Endothelial cell (in vitro differentiated cells): ENCODE data around the gene KDM1B. TPM values are rescaled to one million over a fixed set of nuclear protein-coding genes. Genes with fewer than 3 reads are reported as not detected.
"Not testable (repeated sequence)": the region's sequence is repeated elsewhere in the genome, so short reads cannot be mapped to it uniquely, and the experiment has no call there.

Experiments used
- DNase-seq: peaks from one replicate; pipeline ENCODE4 v3.0.0; 2021; ENCODE audit warnings: low spot score
- H3K27ac Mint-ChIP-seq: one replicate; pipeline ENCODE4 v1.8.0; 2021; ENCODE audit warnings: mixed read lengths, inconsistent platforms; ENCODE audit not compliant: unreplicated experiment
- H3K27me3 Mint-ChIP-seq: one replicate; pipeline ENCODE4 v1.8.0; 2021; ENCODE audit warnings: mild to moderate bottlenecking, moderate library complexity, mixed read lengths, inconsistent platforms; ENCODE audit not compliant: unreplicated experiment
- H3K36me3 Mint-ChIP-seq: one replicate; pipeline ENCODE4 v1.8.0; 2021; ENCODE audit warnings: mild to moderate bottlenecking, low read depth, mixed read lengths, inconsistent platforms; ENCODE audit not compliant: unreplicated experiment
- H3K4me1 Mint-ChIP-seq: one replicate; pipeline ENCODE4 v1.8.0; 2021; ENCODE audit warnings: mild to moderate bottlenecking, mixed read lengths, inconsistent platforms; ENCODE audit not compliant: unreplicated experiment
- H3K4me3 Mint-ChIP-seq: one replicate; pipeline ENCODE4 v1.8.0; 2021; ENCODE audit warnings: mild to moderate bottlenecking, mixed read lengths, inconsistent platforms; ENCODE audit not compliant: unreplicated experiment
- H3K9me3 Mint-ChIP-seq: one replicate; pipeline ENCODE4 v1.8.0; 2021; ENCODE audit warnings: mixed read lengths, inconsistent platforms; ENCODE audit not compliant: unreplicated experiment
- CTCF ChIP-seq: fragments of 200-600 bp; sonication (generic); IDR thresholded peaks from one replicate; pipeline ENCODE4 v1.5.0; 2021; ENCODE audit warnings: antibody characterized with exemption; ENCODE audit not compliant: unreplicated experiment
- total RNA-seq: library from RNA; stranded (reverse); fragmentation: NEBNext Ultra II Directional; extraction: Animal tissue kit (Norgen Biotek cat#: 25700); gene quantifications from one replicate; pipeline ENCODE4 v1.2.1, GENCODE V29; 2021; ENCODE audit not compliant: unreplicated experiment

The KDM1B gene
- total RNA-seq, 1 donor from 2014 or later, result 14.9 TPM

GRCh38 chr6:18204691-18205090 lies 49.5 kb downstream of the KDM1B start:
- DNase-seq, result no peak
- peaks cover 19% of the 10 kb centered on the region for H3K36me3 Mint-ChIP-seq
- H3K27me3 Mint-ChIP-seq, result no peaks in the 10 kb centered on the region
- no peak overlapping the region for H3K27ac Mint-ChIP-seq
- TF ChIP-seq CTCF, result no peak
- H3K4me3 Mint-ChIP-seq, result no peak overlapping the region
- no peaks in the 10 kb centered on the region for H3K9me3 Mint-ChIP-seq
- no peaks in the 10 kb centered on the region for H3K4me1 Mint-ChIP-seq

DNA sequence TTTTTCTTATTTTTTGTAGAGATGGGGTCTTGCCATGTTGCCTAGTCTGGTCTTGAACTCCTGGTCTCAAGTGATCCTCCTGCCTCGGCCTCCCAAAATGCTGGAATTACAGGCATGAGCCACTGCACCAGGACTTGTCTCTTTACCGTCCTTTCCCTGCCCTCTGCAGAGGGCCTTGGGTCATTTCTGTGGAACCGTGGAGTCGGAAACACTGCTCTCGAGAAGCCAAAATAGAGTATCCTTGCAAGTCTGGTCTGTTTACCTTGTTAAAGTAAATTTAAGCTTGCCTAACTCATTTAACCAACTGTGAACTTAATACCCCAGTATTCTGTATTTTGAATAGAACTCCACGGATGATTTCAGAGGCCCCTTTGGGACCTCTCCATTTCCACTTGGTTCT lies 51.4 kb downstream of the KDM1B start:
- Mint-ChIP-seq H3K27me3 (no peaks in the 10 kb centered on the region), H3K4me1 (no peaks in the 10 kb centered on the region), H3K36me3 (peaks cover 20% of the 10 kb centered on the region), H3K4me3 (no peak overlapping the region), H3K9me3 (no peaks in the 10 kb centered on the region), H3K27ac (no peak overlapping the region)
- no peak for DNase-seq
- TF ChIP-seq CTCF, result no peak

GRCh38 chr6:18207438-18207837 lies 52.2 kb downstream of the KDM1B start:
- DNase-seq, result no peak
- no peaks in the 10 kb centered on the region for H3K9me3 Mint-ChIP-seq
- no peak for TF ChIP-seq CTCF
- H3K27ac Mint-ChIP-seq, result no peak overlapping the region
- no peak overlapping the region for H3K4me3 Mint-ChIP-seq
- H3K4me1 Mint-ChIP-seq, result no peaks in the 10 kb centered on the region
- H3K27me3 Mint-ChIP-seq, result no peaks in the 10 kb centered on the region
- peaks cover 20% of the 10 kb centered on the region for H3K36me3 Mint-ChIP-seq

- Mint-ChIP-seq H3K4me3 (no peak overlapping the region), H3K27me3 (no peaks in the 10 kb centered on the region), H3K36me3 (peaks cover 25% of the 10 kb centered on the region), H3K27ac (no peak overlapping the region), H3K9me3 (no peaks in the 10 kb centered on the region), H3K4me1 (no peaks in the 10 kb centered on the region)
- DNase-seq, result no peak
- TF ChIP-seq CTCF, result no peak
Measured at GRCh38 chr6:18207949-18208348, 52.7 kb downstream of the KDM1B start.

DNA sequence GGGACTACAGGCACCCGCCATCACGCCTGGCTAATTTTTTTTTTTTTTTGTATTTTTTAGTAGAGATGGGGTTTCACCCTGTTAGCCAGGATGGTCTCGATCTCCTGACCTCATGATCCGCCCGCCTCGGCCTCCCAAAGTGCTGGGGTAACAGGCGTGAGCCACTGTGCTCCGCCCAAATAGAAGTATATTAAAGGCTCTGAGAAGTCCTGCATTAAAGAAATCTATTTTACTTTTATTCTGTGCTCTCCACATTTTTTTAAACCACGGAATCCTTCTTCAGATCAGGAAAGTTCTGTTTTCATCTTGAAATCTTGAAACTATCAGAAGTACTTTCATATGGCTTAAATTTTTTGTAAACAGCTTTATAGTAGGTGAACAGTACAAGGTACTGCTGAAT lies 53.6 kb downstream of the KDM1B start:
- not testable (repeated sequence) for H3K9me3 Mint-ChIP-seq, H3K27me3 Mint-ChIP-seq, H3K27ac Mint-ChIP-seq, H3K4me1 Mint-ChIP-seq, H3K4me3 Mint-ChIP-seq, DNase-seq
- H3K36me3 Mint-ChIP-seq, result peaks cover 27% of the 10 kb centered on the region
